Measurements from ENCODE around the gene TMED1. TPM values are rescaled to one million over a fixed set of nuclear protein-coding genes. Genes with fewer than 3 reads are reported as not detected.
"Not testable (repeated sequence)": the region's sequence is repeated elsewhere in the genome, so short reads cannot be mapped to it uniquely, and the experiment has no call there.

The TMED1 gene
- total RNA-seq, 1 donor from 2014 or later, result 57.3 TPM

GRCh38 chr19:10876459-10877240 is 40.6 kb upstream of the TMED1 start:
- TF ChIP-seq, protein P1, sequence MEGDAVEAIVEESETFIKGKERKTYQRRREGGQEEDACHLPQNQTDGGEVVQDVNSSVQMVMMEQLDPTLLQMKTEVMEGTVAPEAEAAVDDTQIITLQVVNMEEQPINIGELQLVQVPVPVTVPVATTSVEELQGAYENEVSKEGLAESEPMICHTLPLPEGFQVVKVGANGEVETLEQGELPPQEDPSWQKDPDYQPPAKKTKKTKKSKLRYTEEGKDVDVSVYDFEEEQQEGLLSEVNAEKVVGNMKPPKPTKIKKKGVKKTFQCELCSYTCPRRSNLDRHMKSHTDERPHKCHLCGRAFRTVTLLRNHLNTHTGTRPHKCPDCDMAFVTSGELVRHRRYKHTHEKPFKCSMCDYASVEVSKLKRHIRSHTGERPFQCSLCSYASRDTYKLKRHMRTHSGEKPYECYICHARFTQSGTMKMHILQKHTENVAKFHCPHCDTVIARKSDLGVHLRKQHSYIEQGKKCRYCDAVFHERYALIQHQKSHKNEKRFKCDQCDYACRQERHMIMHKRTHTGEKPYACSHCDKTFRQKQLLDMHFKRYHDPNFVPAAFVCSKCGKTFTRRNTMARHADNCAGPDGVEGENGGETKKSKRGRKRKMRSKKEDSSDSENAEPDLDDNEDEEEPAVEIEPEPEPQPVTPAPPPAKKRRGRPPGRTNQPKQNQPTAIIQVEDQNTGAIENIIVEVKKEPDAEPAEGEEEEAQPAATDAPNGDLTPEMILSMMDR (conservative IDR thresholded peaks at IDR 0.05; ENCODE audit: low read depth, low read length), result no peak
- DNase-seq (ENCODE audit: low read depth), result no peak
- no peak overlapping the region for H3K4me3 ChIP-seq (ENCODE audit: low read depth, low read length)

DNA sequence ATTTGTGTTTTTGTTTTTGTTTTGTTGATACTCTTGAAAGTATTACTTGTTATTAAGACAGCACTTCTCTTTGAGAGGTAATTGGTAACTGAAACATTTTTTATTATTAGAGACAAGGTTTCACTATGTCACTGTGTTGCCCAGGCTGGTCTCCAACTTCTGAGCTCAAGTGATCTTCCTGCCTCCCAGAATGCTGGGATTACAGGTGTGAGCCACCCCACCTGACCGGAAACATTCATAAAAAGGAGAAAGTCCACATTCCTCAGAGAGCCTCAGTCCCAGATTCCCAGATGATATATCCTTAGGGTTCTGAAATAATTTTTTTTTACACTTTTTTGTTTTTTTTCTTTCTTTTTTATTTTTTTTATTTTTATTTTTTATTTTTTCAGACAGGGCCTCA is 38.0 kb upstream of the TMED1 start:
- DNase-seq (ENCODE audit: low read depth), result no peak
- H3K4me3 ChIP-seq (ENCODE audit: low read depth, low read length), result no peak overlapping the region
- TF ChIP-seq, protein P1 (conservative IDR thresholded peaks at IDR 0.05; ENCODE audit: low read depth, low read length), result no peak

DNA sequence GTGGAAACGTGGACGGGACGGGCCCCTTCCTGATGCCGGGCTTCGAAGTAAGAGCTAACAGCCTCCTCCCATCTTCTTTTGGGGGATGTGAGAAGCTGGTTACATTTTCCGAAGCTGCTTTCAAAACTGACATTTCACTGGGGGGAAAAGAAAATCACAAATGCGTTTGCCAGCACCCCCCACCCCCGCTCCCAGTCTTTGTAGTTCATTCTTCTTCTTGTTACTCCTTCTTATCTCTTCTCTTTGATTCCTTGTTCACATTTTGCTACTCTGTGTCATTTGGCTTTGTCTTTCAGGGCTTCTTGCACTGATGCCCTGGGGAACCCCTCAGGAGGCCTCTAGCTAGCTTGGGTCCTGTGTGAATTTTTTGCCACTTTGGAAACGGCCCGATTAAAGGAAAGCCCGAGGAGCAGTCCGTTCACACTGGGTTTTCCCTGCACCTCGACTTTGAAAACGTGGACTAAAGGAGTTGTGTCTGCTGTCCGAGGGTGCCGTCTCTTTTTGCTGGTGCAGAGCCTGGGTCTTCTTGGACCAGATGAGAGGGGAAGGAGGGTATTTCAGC is 36.6 kb upstream of the TMED1 start:
- H3K4me3 ChIP-seq (ENCODE audit: low read depth, low read length), result peak overlapping the region; percentile 89
- TF ChIP-seq, protein P1 (conservative IDR thresholded peaks at IDR 0.05; ENCODE audit: low read depth, low read length), result no peak
- DNase-seq (ENCODE audit: low read depth), result no peak

DNA sequence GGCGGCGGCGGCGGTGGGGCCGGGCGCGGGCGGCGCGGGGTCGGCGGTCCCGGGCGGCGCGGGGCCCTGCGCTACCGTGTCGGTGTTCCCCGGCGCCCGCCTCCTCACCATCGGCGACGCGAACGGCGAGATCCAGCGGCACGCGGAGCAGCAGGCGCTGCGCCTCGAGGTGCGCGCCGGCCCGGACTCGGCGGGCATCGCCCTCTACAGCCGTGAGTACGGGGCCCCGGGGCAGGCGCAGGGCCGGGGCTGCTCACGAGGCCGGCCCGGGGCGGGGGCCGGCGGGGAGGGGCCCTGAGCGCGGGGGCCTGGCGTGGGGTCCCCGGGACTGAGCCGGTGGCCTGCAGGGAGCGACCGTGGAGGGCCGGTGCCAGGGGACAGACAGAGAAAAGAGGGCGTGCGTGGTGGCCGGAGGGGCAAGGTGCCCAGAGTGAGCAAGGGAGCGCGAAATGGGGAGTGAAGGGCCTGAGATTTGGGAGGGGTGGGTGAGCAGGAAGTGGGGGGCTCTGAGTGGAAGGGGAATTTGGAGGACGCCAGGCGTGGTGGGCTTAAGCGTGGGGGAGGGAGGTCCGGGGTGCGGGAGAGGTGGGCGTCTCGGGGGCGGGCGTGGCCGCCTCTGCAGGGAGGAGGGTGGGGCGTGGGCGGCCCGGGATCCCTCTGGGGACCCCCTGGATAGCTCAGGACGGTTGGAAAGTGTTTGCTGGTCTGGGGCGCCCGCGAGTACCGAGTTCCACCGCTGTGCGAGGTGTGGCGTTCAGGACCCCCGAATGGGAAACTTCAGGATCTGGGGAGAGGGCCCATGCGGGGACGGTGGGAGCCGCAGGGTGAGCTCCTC is 35.9 kb upstream of the TMED1 start:
- TF ChIP-seq, protein P1 (conservative IDR thresholded peaks at IDR 0.05; ENCODE audit: low read depth, low read length), result no peak
- peak overlapping the region; percentile 89 for H3K4me3 ChIP-seq (ENCODE audit: low read depth, low read length)
- no peak for DNase-seq (ENCODE audit: low read depth)

DNA sequence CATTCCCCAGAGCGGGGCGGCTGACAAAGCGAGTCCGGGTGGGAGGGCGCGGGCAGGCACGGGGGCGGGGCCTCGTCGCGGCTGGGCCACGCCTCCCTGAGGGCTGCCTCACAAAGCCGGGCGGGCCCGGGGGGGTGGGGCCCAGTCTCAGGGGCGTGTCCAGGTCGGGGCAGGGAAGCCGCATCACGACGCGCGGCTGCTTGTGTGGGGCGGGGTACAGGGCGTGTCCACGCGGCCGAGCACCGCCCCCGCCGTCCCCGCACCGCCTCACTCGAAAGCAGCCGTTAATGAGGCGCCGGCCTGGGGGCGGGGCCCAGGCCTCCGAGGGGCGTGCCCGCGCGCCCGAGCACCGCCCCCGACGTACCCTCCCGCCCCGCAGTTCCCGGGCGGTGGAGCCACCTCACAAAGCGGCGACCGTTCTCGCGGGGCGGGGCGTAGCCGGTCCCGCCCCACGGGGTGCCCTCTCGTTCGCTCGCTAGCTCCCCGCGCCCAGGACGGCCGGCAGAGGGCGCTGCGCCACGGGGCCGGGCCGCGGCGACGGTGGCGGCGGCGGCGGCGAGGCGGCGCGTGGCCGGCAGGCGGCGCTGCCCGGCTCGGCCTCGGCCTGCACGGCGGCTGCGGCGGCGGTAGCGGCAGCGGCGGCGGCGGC is 35.1 kb upstream of the TMED1 start, which contains the start of gene CARM1:
CARM1 (plus strand) TSS at position 599 of the 649 bp plus-strand sequence. CDS start 150 bp downstream, outside the sequence.
- no peak for DNase-seq (ENCODE audit: low read depth)
- H3K4me3 ChIP-seq (ENCODE audit: low read depth, low read length), result peak within 1 kb of the TSS; percentile 89
- TF ChIP-seq, protein P1 (conservative IDR thresholded peaks at IDR 0.05; ENCODE audit: low read depth, low read length), result peak; percentile 46

DNA sequence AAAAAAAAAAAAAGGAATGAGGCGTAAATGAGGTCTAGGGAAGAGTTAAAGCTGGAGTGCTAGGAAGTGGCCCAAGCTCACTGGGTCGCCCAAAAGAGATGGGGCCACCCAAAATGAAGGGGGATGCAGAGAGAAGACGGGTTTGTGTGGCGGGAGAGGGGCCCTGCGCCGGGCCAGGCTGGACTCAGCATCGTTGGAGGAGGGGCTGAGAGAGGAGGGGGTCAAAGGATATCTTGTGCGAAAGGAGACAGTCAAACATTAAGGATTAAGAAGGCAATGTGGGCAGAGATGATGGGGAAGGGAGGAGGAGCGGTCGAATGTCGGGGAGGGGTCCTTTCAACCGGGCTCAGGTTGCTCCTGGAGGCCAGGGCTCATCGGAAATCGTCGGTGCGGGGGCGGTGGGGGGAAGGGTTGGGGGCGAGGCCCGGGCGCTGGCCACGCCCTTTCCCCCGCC is 34.5 kb upstream of the TMED1 start:
- TF ChIP-seq, protein P1 (conservative IDR thresholded peaks at IDR 0.05; ENCODE audit: low read depth, low read length), result no peak
- H3K4me3 ChIP-seq (ENCODE audit: low read depth, low read length), result peak overlapping the region; percentile 65
- no peak for DNase-seq (ENCODE audit: low read depth)

DNA sequence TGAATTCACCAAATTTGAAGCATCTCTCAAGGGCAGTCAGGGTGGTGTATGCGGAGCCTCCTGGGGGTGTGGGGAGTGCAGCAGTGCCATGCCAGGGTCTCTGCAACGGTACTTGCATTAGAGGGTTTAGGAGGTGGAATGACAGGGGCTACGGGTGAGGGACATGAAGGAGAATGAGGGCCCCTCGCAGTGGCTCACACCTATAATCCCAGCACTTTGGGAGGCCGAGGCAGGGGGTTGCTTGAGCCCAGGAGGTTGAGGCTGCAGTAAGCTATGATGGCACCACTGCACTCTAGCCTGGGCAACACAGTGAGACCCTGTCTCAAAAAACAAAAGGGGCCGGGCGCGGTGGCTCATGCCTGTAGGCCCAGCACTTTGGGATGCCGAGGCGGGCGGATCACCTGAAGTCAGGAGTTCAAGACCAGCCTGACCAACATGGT is 33.9 kb upstream of the TMED1 start:
- DNase-seq (ENCODE audit: low read depth), result not testable (repeated sequence)

More for the DNA sequence above, 33.9 kb upstream of the TMED1 start:
- not testable (repeated sequence) for H3K4me3 ChIP-seq (ENCODE audit: low read depth, low read length)

Measured in epithelial cell of proximal tubule (primary cell).